Effector memory CD8-positive, alpha-beta T cell (primary cell): ENCODE results near the gene PPARG.

Source experiments
- ATAC-seq: fragments of 150-1000 bp; cut with Tn5 transposase; replicated peaks from 2 replicates; pipeline ENCODE4 v1.10.0; 2021; ENCODE audit warnings: mild to moderate bottlenecking, moderate library complexity
- DNase-seq, 3 experiments: peaks; one replicate each; pipeline ENCODE4 v3.0.0; 2021
- H3K27ac Mint-ChIP-seq, 2 donors: one replicate each; pipeline ENCODE4 v1.8.0; 2022; ENCODE audit warnings: mild to moderate bottlenecking in 2 of 2, mixed read lengths in 2 of 2, moderate library complexity in 2 of 2
- H3K27me3 Mint-ChIP-seq, 2 donors: one replicate each; pipeline ENCODE4 v1.8.0; 2022; ENCODE audit warnings: mixed read lengths in 2 of 2
- H3K36me3 Mint-ChIP-seq: one replicate; pipeline ENCODE4 v1.8.0; 2022; ENCODE audit warnings: mild to moderate bottlenecking, moderate library complexity, mixed read lengths; ENCODE audit not compliant: insufficient read depth
- H3K4me1 Mint-ChIP-seq, 2 donors: one replicate each; pipeline ENCODE4 v1.8.0; 2022; ENCODE audit warnings: low read depth in 2 of 2, mixed read lengths in 2 of 2
- H3K4me3 Mint-ChIP-seq, 2 donors: one replicate each; pipeline ENCODE4 v1.8.0; 2022; ENCODE audit warnings: mild to moderate bottlenecking in 2 of 2, mixed read lengths in 2 of 2, moderate library complexity in 2 of 2
- H3K9me3 Mint-ChIP-seq, 2 donors: one replicate each; pipeline ENCODE4 v1.8.0; 2022; ENCODE audit warnings: mixed read lengths in 2 of 2

The PPARG gene

GRCh38 chr3:12328132-12328836, 39.4 kb downstream of the PPARG start:
- Mint-ChIP-seq H3K4me1 (no peaks in the 10 kb centered on the region), H3K27me3 (peaks cover 9% of the 10 kb centered on the region in 2 donors), H3K36me3 (no peaks in the 10 kb centered on the region), H3K4me3 (no peak overlapping the region), H3K9me3 (no peaks in the 10 kb centered on the region), H3K27ac (no peak overlapping the region)
- ATAC-seq = no peak
- no peak for DNase-seq

GRCh38 chr3:12328837-12329462, 40.1 kb downstream of the PPARG start:
- no peaks in the 10 kb centered on the region for H3K9me3 Mint-ChIP-seq
- ATAC-seq (no peak), DNase-seq (no peak)
- H3K4me1 Mint-ChIP-seq = no peaks in the 10 kb centered on the region
- H3K27ac Mint-ChIP-seq = no peak overlapping the region
- no peak overlapping the region for H3K4me3 Mint-ChIP-seq
- H3K36me3 Mint-ChIP-seq = no peaks in the 10 kb centered on the region
- peaks cover 2 to 3% of the 10 kb centered on the region in 2 donors for H3K27me3 Mint-ChIP-seq

GRCh38 chr3:12334786-12335185, 45.9 kb downstream of the PPARG start:
- no peaks in the 10 kb centered on the region for H3K27me3 Mint-ChIP-seq
- DNase-seq = no peak
- H3K4me3 Mint-ChIP-seq = no peak overlapping the region
- no peak for ATAC-seq
- H3K9me3 Mint-ChIP-seq = no peaks in the 10 kb centered on the region
- no peak overlapping the region for H3K27ac Mint-ChIP-seq
- no peaks in the 10 kb centered on the region for H3K36me3 Mint-ChIP-seq
- peaks cover 9 to 11% of the 10 kb centered on the region in 2 donors for H3K4me1 Mint-ChIP-seq

GRCh38 chr3:12335421-12335820, 46.6 kb downstream of the PPARG start:
- H3K4me1 Mint-ChIP-seq = peaks cover 9 to 11% of the 10 kb centered on the region in 2 donors
- H3K27me3 Mint-ChIP-seq = no peaks in the 10 kb centered on the region
- ATAC-seq = no peak
- H3K4me3 Mint-ChIP-seq = peak overlapping the region; percentile 45 to 68
- H3K9me3 Mint-ChIP-seq = no peaks in the 10 kb centered on the region
- peak overlapping the region in 1 of 2 donors; percentile 70 for H3K27ac Mint-ChIP-seq
- no peaks in the 10 kb centered on the region for H3K36me3 Mint-ChIP-seq
- no peak for DNase-seq

DNA sequence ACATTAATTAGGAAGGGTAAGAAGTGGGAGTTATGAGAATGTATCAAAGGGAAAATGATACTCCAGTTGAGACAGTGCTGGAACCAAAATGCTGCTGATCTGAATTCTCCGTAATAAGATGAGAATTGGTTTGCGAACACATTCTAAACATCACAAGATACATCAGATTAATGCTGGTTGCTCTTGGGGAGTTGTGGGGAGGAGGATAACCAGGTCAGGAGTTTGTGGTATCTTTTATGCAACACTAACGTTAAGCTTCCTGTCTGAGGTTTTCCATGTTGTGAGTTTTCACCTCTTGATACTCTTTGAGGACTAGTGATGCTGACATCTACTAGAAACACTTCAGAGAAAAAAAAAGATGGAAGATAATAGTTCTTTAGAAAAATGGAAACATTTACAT, 47.2 kb downstream of the PPARG start:
- no peaks in the 10 kb centered on the region for H3K27me3 Mint-ChIP-seq
- peak overlapping the region; percentile 52 to 70 for H3K27ac Mint-ChIP-seq
- no peaks in the 10 kb centered on the region for H3K9me3 Mint-ChIP-seq
- ATAC-seq (peak; percentile 98), DNase-seq (peak; percentile 2 to 17 (median 17))
- peaks cover 9 to 11% of the 10 kb centered on the region in 2 donors for H3K4me1 Mint-ChIP-seq
- H3K36me3 Mint-ChIP-seq = no peaks in the 10 kb centered on the region
- H3K4me3 Mint-ChIP-seq = peak overlapping the region; percentile 45 to 68

- no peak overlapping the region for H3K4me3 Mint-ChIP-seq
- no peak overlapping the region for H3K27ac Mint-ChIP-seq
- H3K27me3 Mint-ChIP-seq = peaks cover 0 to 6% of the 10 kb centered on the region in 2 donors
- no peak for DNase-seq
- no peaks in the 10 kb centered on the region for H3K9me3 Mint-ChIP-seq
- H3K36me3 Mint-ChIP-seq = no peaks in the 10 kb centered on the region
- peaks cover 9 to 11% of the 10 kb centered on the region in 2 donors for H3K4me1 Mint-ChIP-seq
- no peak for ATAC-seq
Observed at GRCh38 chr3:12338595-12339546, 50.0 kb downstream of the PPARG start.

GRCh38 chr3:12339701-12340480, 51.0 kb downstream of the PPARG start:
- H3K4me3 Mint-ChIP-seq = no peak overlapping the region
- H3K36me3 Mint-ChIP-seq = no peaks in the 10 kb centered on the region
- H3K4me1 Mint-ChIP-seq = peaks cover 9 to 11% of the 10 kb centered on the region in 2 donors
- H3K27ac Mint-ChIP-seq = no peak overlapping the region
- peaks cover 0 to 6% of the 10 kb centered on the region in 2 donors for H3K27me3 Mint-ChIP-seq
- no peaks in the 10 kb centered on the region for H3K9me3 Mint-ChIP-seq
- ATAC-seq = no peak
- no peak for DNase-seq

- no peak for ATAC-seq
- no peaks in the 10 kb centered on the region for H3K36me3 Mint-ChIP-seq
Observed at GRCh38 chr3:12340506-12340905, 51.6 kb downstream of the PPARG start.

GRCh38 chr3:12342151-12342550, 53.3 kb downstream of the PPARG start:
- DNase-seq = no peak
- ATAC-seq = no peak
- H3K4me3 Mint-ChIP-seq = no peak overlapping the region
- no peaks in the 10 kb centered on the region for H3K4me1 Mint-ChIP-seq
- H3K27me3 Mint-ChIP-seq = peaks cover 6% of the 10 kb centered on the region in 2 donors
- no peaks in the 10 kb centered on the region for H3K9me3 Mint-ChIP-seq
- no peak overlapping the region for H3K27ac Mint-ChIP-seq
- no peaks in the 10 kb centered on the region for H3K36me3 Mint-ChIP-seq

More at GRCh38 chr3:12340506-12340905, 51.6 kb downstream of the PPARG start:
- no peak for DNase-seq
- Mint-ChIP-seq H3K9me3 (no peaks in the 10 kb centered on the region), H3K4me1 (peaks cover 9% of the 10 kb centered on the region in 2 donors), H3K4me3 (no peak overlapping the region), H3K27me3 (peaks cover under 1 to 6% of the 10 kb centered on the region in 2 donors), H3K27ac (no peak overlapping the region)

GRCh38 chr3:12343047-12343501, 54.2 kb downstream of the PPARG start:
- ATAC-seq (no peak), DNase-seq (no peak)
- no peaks in the 10 kb centered on the region for H3K4me1 Mint-ChIP-seq
- no peaks in the 10 kb centered on the region for H3K36me3 Mint-ChIP-seq
- no peaks in the 10 kb centered on the region for H3K9me3 Mint-ChIP-seq
- H3K27me3 Mint-ChIP-seq = peaks cover 6% of the 10 kb centered on the region in 2 donors
- no peak overlapping the region for H3K4me3 Mint-ChIP-seq
- H3K27ac Mint-ChIP-seq = no peak overlapping the region

- Mint-ChIP-seq H3K27ac (no peak overlapping the region), H3K4me1 (no peaks in the 10 kb centered on the region), H3K9me3 (no peaks in the 10 kb centered on the region), H3K36me3 (no peaks in the 10 kb centered on the region), H3K4me3 (no peak overlapping the region), H3K27me3 (peaks cover 6 to 14% of the 10 kb centered on the region in 2 donors)
- DNase-seq (no peak), ATAC-seq (no peak)
Observed at GRCh38 chr3:12345141-12345561, 56.3 kb downstream of the PPARG start.

DNA sequence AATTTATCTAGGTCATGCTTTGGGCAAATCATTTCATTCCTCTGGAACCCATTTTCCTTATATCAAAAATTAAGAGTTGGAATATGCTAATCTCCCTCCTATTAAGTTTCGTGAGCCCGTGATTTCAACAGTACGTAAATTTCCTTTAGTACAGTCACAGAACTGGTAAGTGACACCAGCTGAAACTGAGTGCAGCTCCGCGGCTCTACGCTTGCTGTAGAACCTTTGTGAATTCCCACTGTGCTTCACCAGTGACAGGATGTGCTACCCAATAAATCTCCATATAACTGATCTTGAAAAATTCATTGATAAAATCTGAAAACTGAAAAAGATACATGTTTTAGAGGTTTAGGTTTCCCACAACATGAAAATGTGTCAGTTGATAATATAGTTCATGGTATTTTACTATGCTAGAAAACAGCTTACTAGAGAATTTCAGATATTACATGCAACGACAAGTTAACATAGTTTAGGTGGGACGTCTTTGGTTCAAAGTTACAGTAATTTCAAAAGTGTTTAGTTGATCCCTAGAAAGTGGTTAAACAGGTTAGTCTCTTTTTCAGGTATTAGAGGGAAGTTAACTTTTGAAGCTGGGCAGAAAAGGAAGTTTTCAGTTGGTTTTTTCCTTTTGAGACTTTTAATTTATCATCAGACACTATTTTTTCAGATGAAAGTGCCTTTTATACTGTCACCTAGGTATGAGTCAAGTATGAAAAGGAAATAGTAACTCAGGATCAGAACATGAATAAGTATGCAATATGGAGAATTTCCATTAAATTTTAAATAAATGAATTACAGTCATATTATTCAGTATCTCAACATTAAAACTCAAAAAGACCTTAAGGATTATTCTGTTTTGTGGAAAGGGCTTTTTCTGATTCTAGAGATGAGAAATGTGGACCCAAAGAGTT, 57.0 kb downstream of the PPARG start:
- DNase-seq = no peak
- no peak for ATAC-seq
- H3K36me3 Mint-ChIP-seq = no peaks in the 10 kb centered on the region
- no peaks in the 10 kb centered on the region for H3K4me1 Mint-ChIP-seq
- no peak overlapping the region for H3K27ac Mint-ChIP-seq
- no peak overlapping the region for H3K4me3 Mint-ChIP-seq
- H3K9me3 Mint-ChIP-seq = no peaks in the 10 kb centered on the region
- H3K27me3 Mint-ChIP-seq = peaks cover 6 to 14% of the 10 kb centered on the region in 2 donors
